ENCODE results near the gene DNM3.

The DNM3 gene

DNA sequence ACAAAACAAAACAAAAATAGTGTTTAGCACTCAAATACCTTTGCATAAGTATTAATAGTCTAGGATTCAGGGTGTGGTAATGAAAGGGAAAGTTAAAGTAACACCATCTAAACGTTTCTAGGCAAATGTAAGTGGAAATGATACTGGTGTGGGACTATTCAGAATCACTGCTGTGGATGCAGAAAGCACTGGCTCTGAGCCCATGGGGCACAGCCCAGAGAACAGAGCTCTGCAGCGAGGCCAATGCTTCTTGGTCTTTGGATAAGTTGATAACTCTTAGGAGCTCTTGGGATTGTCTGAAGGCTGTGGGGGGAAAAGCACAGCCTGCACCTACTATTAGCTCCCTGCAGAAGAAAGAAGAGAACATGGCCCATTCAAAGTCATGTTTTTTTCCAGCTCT, 21.4 kb upstream of the DNM3 start:
- DNase-seq = no peak

DNA sequence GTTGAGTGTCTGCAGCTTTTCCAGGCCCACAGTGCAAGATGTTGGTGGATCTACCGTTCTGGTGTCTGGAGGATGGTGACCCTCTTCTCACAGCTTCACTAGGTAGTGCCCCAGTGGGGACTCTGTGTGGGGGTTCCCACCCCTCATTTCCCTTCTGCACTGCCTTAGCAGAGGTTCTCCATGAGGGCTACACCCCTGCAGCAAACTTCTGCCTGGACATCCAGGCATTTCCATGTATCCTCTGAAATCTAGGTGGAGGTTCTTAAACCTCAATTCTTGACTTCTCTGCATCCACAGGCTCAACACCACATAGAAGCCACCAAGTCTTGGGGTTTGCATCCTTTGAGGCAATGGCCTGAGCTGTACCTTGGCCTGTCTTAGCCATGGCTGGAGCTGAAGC, 14.3 kb upstream of the DNM3 start:
- DNase-seq = no peak

DNA sequence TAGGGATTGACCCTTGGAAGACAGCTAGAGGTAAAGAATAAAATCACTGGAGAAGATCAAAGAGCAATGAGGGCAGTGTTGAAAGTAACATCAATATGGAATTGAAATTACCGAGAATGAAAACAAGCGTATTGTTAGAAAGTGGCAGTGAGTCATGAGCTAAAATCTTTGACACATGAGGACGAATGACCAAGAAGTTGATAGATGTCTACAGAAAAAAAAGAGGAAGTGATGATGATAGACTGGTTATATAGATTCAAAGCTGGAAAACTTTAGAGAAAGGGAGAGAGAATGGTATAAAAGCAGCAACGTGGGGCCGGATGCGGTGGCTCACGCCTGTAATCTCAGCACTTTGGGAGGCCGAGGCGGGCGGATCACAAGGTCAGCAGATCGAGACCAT, 12.5 kb upstream of the DNM3 start:
- DNase-seq = no peak

DNA sequence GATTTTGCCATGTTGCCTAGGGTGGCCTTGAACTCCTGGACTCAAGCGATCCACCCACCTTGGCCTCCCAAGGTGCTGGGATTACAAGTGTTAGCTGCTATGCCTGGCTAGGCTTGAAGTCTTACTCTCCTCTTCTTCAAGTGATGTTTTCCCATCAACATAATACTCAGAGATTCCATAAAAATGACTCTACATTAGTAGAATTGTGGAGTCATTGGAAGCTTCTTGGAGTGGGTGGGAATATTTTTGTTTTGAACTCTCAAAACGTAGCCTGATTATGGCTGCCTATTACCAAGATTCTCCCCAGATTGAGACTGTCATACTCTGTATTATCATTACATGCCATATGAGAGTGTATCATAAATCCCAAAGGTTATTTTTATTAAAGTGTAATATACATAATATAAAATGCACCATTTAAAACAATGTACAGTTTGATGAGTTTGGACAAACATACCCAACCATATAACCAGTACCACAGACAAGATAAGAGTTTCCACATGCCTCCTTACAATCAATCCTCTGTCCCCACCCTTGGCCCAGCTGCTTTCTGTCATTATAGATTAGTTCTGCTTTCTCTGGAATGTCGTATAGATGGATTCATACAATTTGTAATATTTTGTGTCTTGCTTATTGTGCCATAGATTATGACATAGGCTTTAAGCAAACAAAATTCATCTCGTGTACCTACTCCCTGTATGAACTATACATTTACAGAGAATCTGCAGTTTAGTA, 8.0 kb upstream of the DNM3 start:
- DNase-seq = no peak

DNA sequence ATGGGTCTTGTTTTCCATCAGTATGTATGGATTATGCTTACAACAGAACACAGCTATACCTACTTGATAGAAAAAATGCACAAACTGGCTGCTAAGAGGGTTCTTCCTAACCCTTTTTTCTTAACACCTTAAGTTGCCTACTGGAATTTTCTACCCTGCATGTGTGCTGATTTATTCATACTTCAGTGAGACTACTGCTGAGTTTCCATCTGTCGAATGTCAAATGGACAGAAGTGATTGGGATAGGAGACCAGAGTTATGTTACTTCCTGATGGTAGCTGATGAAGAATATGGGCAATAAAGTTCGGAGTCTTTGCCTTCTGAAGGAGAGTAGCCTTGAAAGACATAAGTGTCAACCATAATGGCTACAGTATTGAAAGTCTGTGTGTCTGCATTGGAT, 6.5 kb upstream of the DNM3 start:
- DNase-seq = no peak

DNA sequence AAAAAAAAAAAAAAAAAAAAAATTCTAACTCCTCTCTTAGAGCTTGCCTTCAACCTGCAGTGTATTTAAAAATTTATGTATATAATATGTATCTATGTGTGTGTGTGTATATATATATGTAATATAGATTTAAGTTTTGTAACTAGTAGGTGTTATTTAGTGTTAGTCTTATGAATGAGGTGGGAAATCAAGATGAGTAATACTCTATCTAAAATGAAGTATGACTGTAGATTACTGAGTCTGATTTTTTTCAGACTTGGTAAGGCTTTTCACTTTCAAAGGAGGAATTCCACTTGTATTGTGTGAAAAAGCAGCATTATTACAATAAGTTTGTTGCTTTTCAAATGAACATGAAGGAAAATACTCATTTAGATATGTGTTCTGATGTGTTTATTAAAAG, 5.4 kb upstream of the DNM3 start:
- no peak for DNase-seq

DNA sequence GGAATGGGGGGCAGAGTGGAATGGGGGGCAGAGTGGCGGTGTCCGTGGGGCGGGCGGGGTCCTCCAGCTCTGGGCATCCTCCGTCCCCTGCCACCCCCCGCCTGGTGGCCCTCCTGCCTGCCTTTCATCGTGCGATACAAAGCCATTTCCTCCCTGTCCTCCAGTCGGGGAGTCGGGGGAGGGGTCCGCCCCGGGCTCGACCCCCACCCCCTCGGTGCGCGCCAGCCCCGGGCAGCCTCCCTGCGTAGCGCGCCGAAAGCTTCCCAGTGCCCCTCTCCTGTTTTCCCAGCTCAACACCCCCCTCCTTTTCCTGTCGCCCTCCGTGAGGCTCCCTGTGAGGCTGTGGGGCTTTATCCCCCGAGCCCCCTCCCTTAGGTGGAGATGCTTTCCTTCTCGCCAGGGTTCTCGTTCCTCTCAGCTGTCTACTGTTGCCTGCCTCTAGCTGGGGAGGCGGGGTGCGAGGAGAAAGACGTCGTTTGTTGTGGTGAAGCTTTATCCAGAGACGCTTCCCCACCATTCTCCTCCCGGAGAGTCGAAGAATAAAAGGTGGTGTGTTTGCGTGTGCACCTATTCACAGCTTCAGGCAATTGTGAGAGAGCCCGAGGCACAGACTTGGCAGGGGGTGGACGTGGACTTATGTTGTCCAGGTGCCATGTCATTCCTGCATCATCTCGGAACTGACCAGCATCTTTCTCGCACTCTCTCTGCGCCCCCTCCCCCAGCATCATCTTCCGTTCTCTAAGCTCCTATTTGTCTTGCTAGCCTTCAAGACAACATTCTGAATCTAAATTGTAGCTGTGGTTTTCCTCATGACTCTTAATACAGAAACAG, 848 bp downstream of the DNM3 start:
- DNase-seq = no peak

DNA sequence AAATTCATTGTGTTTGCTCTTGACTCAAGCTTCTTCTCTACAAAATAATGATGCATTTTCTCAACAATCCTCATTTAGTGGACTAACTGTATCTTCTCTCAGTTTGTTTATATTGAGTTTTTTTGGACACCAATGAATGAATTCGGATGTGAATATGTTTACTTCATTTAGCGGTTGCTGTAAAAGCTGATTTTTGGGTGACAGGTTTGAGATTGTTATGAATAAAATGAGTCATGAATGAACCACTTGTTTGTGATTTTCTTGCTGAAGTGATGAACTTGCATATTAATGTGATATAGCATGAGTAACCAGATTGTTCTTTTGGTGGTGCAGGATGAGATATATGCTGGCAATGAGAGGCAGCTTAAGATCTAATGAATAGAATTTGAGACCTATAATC, 3.1 kb downstream of the DNM3 start:
- DNase-seq = no peak

DNA sequence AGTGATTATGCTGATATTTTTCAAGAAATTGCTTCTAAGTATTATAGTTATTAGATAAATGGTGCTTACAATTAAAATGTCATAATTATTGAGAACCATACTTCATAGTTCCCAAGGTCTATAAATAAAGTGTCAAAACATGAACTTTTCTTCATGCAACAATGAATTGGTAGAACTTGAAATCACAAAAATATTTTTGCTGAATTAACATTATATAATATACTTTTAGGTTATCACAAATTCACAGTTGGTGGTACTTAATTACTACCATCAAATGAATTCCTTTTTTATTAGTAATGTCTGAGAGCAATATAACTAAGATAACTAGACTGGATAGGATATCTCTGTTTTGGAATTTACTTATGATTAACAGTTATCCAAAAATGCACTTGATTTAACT, 4.7 kb downstream of the DNM3 start:
- no peak for DNase-seq

DNA sequence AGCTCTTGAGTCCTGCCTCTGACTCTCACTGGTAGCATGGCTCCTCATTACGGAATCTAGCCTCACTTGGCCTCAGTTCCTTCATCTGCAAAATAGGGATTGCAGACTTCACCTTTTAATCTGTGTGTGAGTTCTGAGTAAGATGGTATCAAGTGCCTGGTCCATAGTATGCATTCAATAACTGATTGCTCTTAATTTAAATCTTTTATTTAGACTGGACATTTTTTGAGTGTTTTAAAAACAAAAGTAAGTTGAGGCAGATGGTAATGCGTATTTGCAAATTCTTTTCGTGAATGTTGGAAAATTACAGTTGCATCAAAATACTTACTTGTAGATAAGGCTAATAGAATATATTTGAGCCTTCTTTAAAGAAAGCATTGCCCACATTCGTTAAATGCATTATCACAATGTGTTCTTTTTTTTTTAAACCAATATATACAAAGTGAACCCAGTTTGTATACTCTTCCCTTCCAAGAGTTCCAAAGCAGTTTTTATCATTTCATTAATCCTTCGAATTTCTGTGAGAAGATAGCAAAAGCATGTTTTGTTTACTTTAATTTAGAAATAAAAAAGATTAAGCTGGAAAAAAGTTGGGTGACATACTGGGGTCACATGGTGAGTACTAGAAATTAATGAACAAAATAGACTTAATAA, 8.1 kb downstream of the DNM3 start:
- DNase-seq = no peak

DNA sequence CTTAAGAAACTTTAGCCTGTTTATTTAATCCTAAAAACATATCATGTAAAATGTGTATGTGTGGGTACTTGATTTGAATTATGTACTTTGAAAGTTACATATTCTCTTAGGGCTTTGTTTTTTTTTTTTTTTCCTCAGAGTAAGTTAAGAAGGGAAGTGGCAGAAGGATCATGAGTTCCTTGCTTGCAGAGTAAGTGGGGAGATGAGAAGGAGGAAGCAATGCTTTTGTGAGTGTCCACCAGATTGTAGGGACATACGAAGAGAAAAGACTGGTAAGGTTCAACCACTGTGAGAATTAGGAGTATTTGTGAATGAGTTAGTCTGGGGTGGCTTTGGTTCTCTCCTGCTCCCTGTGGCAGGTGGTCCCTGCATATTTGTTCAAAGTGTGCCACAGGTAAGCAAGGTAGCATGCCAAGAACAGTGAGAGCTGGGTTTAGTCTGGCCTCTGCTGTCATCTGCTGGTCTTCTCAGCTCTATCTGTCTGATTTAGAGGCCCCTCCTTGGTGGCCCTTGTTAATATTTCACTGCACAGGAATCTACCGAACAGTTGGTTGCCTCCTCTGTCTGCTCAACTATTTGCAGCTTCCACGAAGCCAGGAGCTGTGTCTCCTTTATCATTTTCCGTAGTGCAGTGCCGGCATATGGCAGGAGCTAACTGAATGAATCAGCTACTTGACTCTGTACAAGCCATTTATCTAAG, 9.5 kb downstream of the DNM3 start:
- no peak for DNase-seq

DNA sequence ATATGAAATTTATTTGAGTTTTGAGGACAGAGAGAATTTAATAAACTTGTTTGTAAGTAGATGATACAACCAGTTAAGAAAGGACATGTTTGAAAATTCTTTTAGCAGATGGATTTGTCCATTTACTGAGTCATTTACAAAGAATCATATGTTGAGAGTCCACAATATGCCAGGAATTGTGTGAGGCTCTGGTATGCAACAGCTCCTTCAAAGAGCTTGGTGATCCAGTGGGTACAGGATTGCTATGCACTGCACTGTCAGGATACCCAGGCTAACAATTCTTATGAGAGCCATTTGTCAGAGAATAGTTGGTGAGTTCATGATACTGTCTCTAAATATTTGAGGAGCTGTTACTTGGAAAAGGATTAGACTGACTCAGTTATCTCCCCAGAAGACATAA, 11.0 kb downstream of the DNM3 start:
- no peak for DNase-seq

DNA sequence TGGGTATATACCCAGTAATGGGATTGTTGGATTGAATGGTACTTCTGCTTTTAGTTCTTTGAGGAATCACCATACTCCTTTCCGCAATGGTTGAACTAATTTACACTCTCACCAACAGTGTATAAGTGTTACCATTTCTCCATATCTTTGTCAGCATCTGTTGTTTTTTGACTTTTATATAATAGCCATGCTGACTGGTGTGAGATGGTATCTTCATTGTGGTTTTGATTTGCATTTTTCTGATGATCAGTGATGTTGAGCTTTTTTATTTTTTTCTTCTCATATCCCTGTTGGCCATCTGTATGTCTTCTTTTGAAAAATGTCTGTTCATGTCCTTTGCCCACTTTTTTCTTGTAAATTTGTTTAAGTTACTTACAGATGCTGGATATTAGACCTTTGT, 14.1 kb downstream of the DNM3 start:
- DNase-seq = no peak

DNA sequence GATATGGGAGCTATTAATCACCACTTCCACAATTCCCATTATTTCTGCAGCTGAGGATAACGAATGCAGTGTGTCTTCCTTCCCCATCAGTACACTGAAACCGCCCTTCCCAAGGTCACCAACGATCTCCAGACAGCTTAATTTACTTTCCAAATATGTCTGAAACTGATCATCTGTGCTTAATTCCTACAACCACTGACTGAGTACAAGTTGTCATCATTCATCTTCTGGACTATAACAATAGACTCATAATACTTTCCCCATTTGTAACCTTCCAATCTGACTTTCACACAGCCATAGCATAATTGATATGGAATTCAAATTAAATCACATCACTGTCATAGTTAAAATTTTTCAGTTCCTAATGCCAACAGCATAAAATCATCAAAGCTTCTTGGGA, 17.4 kb downstream of the DNM3 start:
- DNase-seq = no peak

DNA sequence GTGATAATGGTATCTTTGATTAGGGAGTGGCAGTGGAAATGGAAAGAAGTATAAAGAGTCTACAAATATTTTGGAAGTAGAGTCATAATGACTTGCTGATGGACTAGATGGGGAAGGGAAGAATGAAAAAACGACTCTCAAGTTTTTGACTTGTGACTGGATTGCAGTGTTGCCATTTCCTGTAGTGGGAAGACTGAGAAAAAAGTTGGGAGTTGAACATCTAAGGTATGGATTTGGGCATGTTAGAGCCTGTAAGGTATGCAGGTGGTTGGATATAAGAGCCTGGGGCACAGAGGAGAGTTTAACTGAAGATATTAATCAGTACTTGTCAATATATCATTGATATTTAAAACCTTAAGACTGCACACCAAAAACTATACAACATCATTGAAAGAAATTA, 19.4 kb downstream of the DNM3 start:
- DNase-seq = no peak

DNA sequence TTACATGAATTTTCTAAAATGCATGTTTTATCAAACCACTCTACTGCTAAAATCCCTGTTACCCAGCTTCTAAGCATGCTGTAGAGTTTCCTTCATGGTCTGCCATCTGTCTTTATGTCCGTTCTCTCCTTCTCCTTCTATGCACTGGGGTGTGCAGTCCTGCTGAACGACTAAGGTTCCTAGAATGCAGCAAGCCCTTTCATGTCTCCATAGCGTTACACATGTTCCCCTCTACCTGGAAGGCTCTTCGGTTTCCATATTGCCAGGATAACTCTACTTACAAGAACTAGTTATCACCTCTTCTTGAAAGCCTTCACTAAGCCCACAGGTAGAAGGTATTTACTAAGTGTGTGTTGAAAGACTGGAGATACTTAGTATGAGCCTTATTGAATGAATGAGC, 22.2 kb downstream of the DNM3 start:
- no peak for DNase-seq

DNA sequence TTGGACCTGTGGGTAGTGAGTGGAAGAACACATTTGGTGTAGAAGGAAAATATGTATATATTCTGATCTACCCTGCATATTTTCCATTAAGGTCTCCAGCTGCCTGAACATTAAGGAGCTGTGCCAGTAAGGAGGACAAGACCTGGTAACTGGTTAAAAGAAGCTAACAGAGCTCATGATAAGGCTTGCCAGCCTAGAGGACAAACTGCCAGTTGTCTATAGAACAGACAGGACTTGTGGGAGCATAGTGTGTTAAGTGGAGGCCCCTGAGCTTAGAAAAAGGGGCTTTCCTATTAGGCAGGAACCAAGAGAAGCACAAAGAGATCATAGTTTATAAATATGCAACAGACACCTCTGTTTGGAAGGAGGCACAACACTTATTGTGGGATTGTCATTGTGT, 23.0 kb downstream of the DNM3 start:
- no peak for DNase-seq

DNA sequence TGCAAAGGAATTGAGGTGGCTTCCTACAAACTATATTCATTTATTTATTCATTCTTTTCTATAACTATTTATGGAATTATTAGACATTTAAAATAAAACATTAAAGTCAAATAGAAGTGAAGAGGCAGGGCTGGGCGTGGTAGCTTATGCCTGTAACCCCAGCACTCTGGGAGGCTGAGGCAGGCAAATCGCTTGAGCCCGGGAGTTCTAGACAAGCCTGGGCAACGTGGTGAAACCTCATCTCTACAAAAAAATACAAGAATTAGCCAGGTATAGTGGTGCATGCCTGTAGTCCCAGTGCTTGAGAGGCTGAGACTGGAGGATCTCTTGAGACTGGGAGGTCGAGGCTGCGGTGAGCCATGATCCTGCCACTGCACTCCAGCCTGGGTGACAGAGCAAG, 23.8 kb downstream of the DNM3 start:
- DNase-seq = no peak

DNA sequence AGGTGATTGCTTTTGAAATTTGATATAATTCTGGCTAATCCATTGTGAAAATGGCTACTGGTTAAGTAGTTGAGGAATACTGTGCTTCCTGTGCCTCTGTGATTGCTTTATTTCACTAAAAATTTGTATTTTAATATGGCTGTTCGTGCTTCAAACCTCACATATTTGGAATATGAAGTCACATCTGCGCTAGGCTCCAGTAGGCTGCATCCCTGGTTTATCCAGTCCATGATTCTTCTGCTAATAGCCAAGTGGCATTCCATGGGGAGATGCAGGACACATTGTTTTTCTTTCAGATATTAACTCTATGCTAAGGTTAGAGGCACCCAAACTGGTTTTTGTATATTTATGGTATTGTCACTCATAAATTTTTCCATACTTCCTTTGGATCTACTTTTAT, 25.9 kb downstream of the DNM3 start:
- DNase-seq = no peak

DNA sequence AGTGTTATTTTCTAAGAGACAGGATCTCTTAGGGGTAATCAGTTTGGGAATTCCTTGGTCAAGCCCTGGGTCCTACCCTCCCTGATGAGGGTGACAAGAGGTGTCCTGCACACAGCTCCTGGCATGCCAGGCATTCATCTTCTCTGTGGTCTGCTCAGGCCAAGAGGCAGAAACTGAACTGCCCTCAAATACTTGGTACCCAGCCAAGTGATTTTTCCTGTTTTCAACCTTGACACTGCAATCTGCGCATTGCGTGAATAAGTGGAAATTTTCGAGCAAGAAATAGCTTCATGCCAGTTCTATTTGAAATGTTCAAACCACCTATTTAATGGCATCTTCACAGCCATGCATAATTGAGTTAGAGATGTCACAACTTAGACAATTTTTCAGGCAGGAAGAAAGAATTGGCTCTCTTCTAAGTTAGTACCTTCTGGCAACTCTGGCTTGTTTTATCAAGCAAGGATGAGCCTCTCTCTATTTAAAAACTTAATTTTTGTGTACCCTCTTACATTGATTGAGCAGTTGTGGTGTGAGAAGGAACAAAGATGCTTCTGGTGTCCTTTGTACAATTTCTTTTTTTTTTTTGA, 27.0 kb downstream of the DNM3 start:
- no peak for DNase-seq

DNA sequence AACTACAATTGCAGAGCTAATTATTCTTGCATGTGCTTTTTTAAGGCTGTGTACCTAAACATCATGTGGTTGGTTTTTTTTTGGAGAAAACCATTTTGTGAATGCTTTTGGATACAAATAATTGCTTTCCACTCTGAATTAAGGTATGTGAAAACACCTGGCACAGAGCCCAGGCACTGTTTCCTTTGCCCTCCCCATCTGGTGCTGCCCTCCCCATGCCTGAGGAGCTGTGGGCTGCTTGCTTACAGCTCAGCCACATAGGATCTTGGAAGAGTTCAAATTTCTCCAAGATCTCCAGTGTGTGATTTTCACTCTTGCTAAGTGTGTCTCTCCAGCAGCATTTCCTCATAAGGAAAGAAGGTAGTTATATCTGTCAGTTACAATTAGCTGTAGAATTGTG, 27.8 kb downstream of the DNM3 start:
- DNase-seq = no peak

DNA sequence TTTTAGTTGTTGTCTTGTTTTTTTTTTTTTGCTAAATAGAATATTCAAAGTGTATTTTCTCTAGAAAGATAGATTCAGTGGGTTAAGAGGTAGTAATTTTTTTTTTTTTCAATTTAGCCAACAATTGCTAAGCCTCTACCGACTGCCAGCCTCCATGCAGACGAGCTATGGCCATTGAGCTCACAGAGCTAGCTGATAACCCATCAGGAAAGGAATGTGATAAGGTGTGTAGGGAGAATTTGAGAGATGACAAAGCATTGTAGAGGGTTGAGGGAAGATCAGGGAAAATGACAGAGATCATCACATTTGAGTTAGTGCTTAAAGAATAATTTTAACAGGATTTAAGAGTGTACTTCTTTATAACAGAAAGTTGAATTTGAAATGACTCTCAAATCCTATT, 30.6 kb downstream of the DNM3 start:
- no peak for DNase-seq

DNA sequence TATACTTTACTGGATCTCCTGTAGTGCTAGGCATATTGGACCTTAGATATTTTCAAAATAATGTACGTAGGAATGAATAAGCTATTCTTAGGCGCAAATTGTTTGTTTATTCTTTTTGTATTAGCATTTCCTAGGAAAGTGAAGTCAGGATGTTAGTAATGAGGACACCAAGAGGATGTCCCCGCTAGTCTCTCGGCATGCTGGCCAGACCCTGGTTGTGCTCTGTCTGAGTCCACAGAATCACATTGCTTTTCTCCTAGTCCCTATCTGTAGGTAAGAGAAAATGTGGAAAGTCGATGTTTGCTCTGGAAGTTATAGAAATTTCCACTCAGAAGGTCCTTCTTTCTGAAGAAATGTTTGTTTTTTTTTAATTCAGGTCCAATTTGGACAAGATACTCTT, 31.1 kb downstream of the DNM3 start:
- DNase-seq = no peak

Data from GF-D8 (cell line).